ENCODE data around the gene RPL37A. TPM values are rescaled to one million over a fixed set of nuclear protein-coding genes. Genes with fewer than 3 reads are reported as not detected.

Gene RPL37A
- total and polyA plus RNA-seq, 4 donors, result 494 to 1,757 (median 1,250) TPM

GRCh38 chr2:216532562-216532961 is 33.9 kb downstream of the RPL37A start:
- Histone ChIP-seq H3K4me3 (ENCODE audit: low read depth in 1 of 3, low read length in 3 of 3) (no peak overlapping the region), H3K9me3 (ENCODE audit: control insufficient read depth in 4 of 4, low read length in 3 of 4) (no peaks in the 10 kb centered on the region), H3K27me3 (ENCODE audit: control insufficient read depth in 4 of 4, insufficient read depth in 4 of 4, low read length in 3 of 4) (no peaks in the 10 kb centered on the region), H3K27ac (ENCODE audit: low read depth in 1 of 2, low read length in 2 of 2) (no peak overlapping the region), H3K4me1 (ENCODE audit: control insufficient read depth in 4 of 4, insufficient read depth in 4 of 4, low read length in 3 of 4) (peaks cover 0 to 7% (median 4%) of the 10 kb centered on the region in 4 donors), H3K36me3 (ENCODE audit: control insufficient read depth in 4 of 4, insufficient read depth in 3 of 4, low read depth in 1 of 4, low read length in 3 of 4) (no peaks in the 10 kb centered on the region), H3K9ac (ENCODE audit: low read depth in 1 of 2, low read length in 2 of 2) (no peak overlapping the region)
- TF ChIP-seq RAD21 (IDR thresholded peaks at IDR 0.05), result no peak
- no peak for TF ChIP-seq EGR1 (IDR thresholded peaks at IDR 0.05; ENCODE audit: low read depth in 2 of 2)
- TF ChIP-seq REST (IDR thresholded peaks at IDR 0.05), result no peak
- TF ChIP-seq HNF4A (conservative IDR thresholded peaks at IDR 0.05), result peak; percentile 67 to 68
- no peak for TF ChIP-seq TAF1 (conservative IDR thresholded peaks at IDR 0.05)
- peak; percentile 12 for TF ChIP-seq SP1 (IDR thresholded peaks at IDR 0.05)
- TF ChIP-seq JUND (IDR thresholded peaks at IDR 0.05), result peak; percentile 48 to 54
- TF ChIP-seq ATF3 (IDR thresholded peaks at IDR 0.05), result no peak
- TF ChIP-seq FOXA1 (IDR thresholded peaks at IDR 0.05), result no peak
- TF ChIP-seq CTCF (IDR thresholded peaks at IDR 0.05; ENCODE audit: low read depth, low read length, missing input control), result no peak
- TF ChIP-seq ZBTB33 (IDR thresholded peaks at IDR 0.05), result no peak
- TF ChIP-seq HNF4G (IDR thresholded peaks at IDR 0.05), result peak; percentile 19
- no peak for TF ChIP-seq RXRA (IDR thresholded peaks at IDR 0.05)
- TF ChIP-seq FOXA2 (IDR thresholded peaks at IDR 0.05), result no peak
- no peak for TF ChIP-seq MAX (IDR thresholded peaks at IDR 0.05)
- no peak for TF ChIP-seq YY1 (IDR thresholded peaks at IDR 0.05)
- no peak for TF ChIP-seq GABPA (IDR thresholded peaks at IDR 0.05 in 1 of 2, conservative IDR thresholded peaks at IDR 0.05 in 1 of 2)
- no peak for TF ChIP-seq NR2F2 (IDR thresholded peaks at IDR 0.05)
- 46% methylated on average over 2 of the region's 2 CpGs for WGBS
- DNase-seq (ENCODE audit: low spot score), result no peak

Measured in liver (tissue), 9 donors.